Placental pericyte (primary cell): ENCODE results near the gene GAB3. TPM values are rescaled to one million over a fixed set of nuclear protein-coding genes. Genes with fewer than 3 reads are reported as not detected.

ENCODE experiments used
- small RNA-seq: library from RNA; depleted of rRNA; stranded (forward); fragments of <200 nt; gene quantifications from one replicate; pipeline ENCODE3, GENCODE V24; 2012; ENCODE audit warnings: low replicate concordance
- total RNA-seq: library from RNA; depleted of rRNA; stranded (reverse); fragments of >200 nt; gene quantifications from 2 replicates; pipeline ENCODE4 v1.2.3, GENCODE V29; 2012

The GAB3 gene
- total RNA-seq, result 0.44 and 0.57 TPM in 2 replicates

GRCh38 chrX:154750301-154751202 is at the start of gene GAB3:
Gene GAB3 (minus strand): TSS chrX:154751077. CDS start chrX:154751025, 52 bp downstream.

GRCh38 chrX:154762537-154763296 is 11.8 kb upstream of the GAB3 start, which contains the start of gene DKC1:
Gene DKC1 (plus strand): TSS chrX:154762864. CDS start chrX:154762966, 102 bp downstream.

GRCh38 chrX:154653413-154653812 is 97.5 kb downstream of the GAB3 start, which contains the start of gene CTAG2:
Gene CTAG2 (minus strand): TSS chrX:154653579. CDS start chrX:154653515, 64 bp downstream.

Small RNAs within 50 kb of the gene (small RNA-seq; reads per million reads assigned to genes)
- gene SNORA36A, result not detected

Other genes with a start within 250 kb of the GAB3 start
- 24.5 and 45.1 TPM in 2 replicates for gene FAM3A, start 234.8 kb downstream of the GAB3 start, total RNA-seq
- gene G6PD, start 204.2 kb downstream of the GAB3 start, total RNA-seq, result 90.6 and 152 TPM in 2 replicates
- 20.1 and 24.8 TPM in 2 replicates for gene IKBKG, start 203.5 kb downstream of the GAB3 start, total RNA-seq
- gene CTAG1A, start 165.9 kb downstream of the GAB3 start, total RNA-seq, result not detected in 2 replicates
- not detected in 2 replicates for gene CTAG1B, start 131.8 kb downstream of the GAB3 start, total RNA-seq
- 0.22 TPM in 1 of 2 replicates, not detected in the other for gene CTAG2, start 97.5 kb downstream of the GAB3 start, total RNA-seq
- gene DKC1, start 11.8 kb upstream of the GAB3 start, total RNA-seq, result 43.1 and 47.0 TPM in 2 replicates
- 10.1 and 15.9 TPM in 2 replicates for gene MPP1, start 54.4 kb upstream of the GAB3 start, total RNA-seq
- not detected in 2 replicates for gene SMIM9, start 83.6 kb upstream of the GAB3 start, total RNA-seq
- gene F8A1, start 135.3 kb upstream of the GAB3 start, total RNA-seq, result 5.3 and 10.5 TPM in 2 replicates